Measurements from ENCODE around the gene STX8. TPM values are rescaled to one million over a fixed set of nuclear protein-coding genes. Genes with fewer than 3 reads are reported as not detected.
A peak's percentile ranks its signal among the peaks of the same experiment; 100 is the strongest.

Gene STX8
- total RNA-seq, 1 donor from 2014 or later: 31.2 TPM

- intact Hi-C loops (cut with DNase I): no loop called here
- Histone ChIP-seq H3K27ac (peak overlapping the region; percentile 79), H3K36me3 (no peaks in the 10 kb centered on the region), H3K27me3 (no peaks in the 10 kb centered on the region), H3K9me3 (no peaks in the 10 kb centered on the region), H3K4me3 (no peak overlapping the region), H3K4me1 (peaks cover 52% of the 10 kb centered on the region)
- no peak for TF ChIP-seq POLR2A (IDR thresholded peaks at IDR 0.05)
- TF ChIP-seq CTCF (IDR thresholded peaks at IDR 0.05): no peak
- TF ChIP-seq POLR2AphosphoS5 (IDR thresholded peaks at IDR 0.05; ENCODE audit: insufficient read depth in 1 of 2, low read depth in 1 of 2): no peak
- no peak for DNase-seq (ENCODE audit: extremely low spot score in 2 of 2)
These were observed 345.8 kb downstream of the STX8 start for GRCh38 chr17:9229826-9230201.

DNA sequence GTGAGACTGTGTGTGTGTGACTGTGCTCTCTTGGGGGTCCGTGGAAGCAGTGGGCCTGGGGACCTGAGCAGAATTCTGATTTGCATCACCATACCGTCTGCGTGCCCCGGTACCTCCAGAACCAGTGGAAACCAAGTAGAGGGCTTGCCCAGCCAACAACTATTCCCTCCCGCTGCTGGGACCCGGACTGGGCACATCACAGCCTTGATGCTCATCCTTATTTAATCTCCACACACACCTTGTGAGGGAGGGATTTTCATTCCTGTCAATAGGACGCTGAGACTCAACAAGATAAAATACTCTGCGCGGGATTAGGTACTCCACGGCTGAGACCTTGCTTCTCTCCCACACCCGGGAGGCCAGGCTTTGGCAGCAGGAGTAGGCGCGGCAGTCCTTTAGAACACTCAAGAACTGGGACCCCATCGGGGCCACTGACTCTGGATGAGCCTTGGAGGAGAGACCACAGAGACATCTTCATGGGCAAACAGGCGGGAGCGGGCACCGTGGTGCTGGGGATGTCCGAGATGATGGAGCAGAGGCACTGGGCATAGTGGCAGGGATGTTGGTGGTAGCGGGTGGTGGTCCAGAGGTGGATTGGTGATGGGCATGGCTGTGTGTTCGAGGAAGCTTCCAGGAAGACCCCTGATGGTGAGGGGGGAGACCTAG is 346.3 kb downstream of the STX8 start:
- Histone ChIP-seq H3K4me1 (peaks cover 52% of the 10 kb centered on the region), H3K27ac (peak overlapping the region; percentile 79), H3K27me3 (no peaks in the 10 kb centered on the region), H3K9me3 (no peaks in the 10 kb centered on the region), H3K4me3 (no peak overlapping the region), H3K36me3 (no peaks in the 10 kb centered on the region)
- TF ChIP-seq POLR2AphosphoS5 (IDR thresholded peaks at IDR 0.05; ENCODE audit: insufficient read depth in 1 of 2, low read depth in 1 of 2): no peak
- TF ChIP-seq POLR2A (IDR thresholded peaks at IDR 0.05): no peak
- DNase-seq (ENCODE audit: extremely low spot score in 2 of 2): no peak
- intact Hi-C loops (cut with DNase I): no loop called here

- Histone ChIP-seq H3K9me3 (no peaks in the 10 kb centered on the region), H3K27me3 (no peaks in the 10 kb centered on the region), H3K27ac (peak overlapping the region; percentile 85), H3K4me1 (peaks cover 52% of the 10 kb centered on the region), H3K36me3 (no peaks in the 10 kb centered on the region), H3K4me3 (no peak overlapping the region)
- TF ChIP-seq POLR2AphosphoS5 (IDR thresholded peaks at IDR 0.05; ENCODE audit: insufficient read depth in 1 of 2, low read depth in 1 of 2) (peak; percentile 61 to 78), POLR2A (IDR thresholded peaks at IDR 0.05) (no peak)
- no peak for DNase-seq (ENCODE audit: extremely low spot score in 2 of 2)
- intact Hi-C loops (cut with DNase I): no loop called here
These were observed 347.0 kb downstream of the STX8 start for GRCh38 chr17:9228408-9229159.

GRCh38 chr17:9227819-9228407 is 347.7 kb downstream of the STX8 start:
- H3K36me3 ChIP-seq: no peaks in the 10 kb centered on the region
- H3K27me3 ChIP-seq: no peaks in the 10 kb centered on the region
- intact Hi-C loops (cut with DNase I): no loop called here
- TF ChIP-seq CTCF (IDR thresholded peaks at IDR 0.05) (no peak), POLR2AphosphoS5 (IDR thresholded peaks at IDR 0.05; ENCODE audit: insufficient read depth in 1 of 2, low read depth in 1 of 2) (no peak), POLR2A (IDR thresholded peaks at IDR 0.05) (no peak)
- H3K4me3 ChIP-seq: no peak overlapping the region
- no peak for DNase-seq (ENCODE audit: extremely low spot score in 2 of 2)
- no peaks in the 10 kb centered on the region for H3K9me3 ChIP-seq
- H3K27ac ChIP-seq: peak overlapping the region; percentile 85
- H3K4me1 ChIP-seq: peaks cover 46% of the 10 kb centered on the region

- Histone ChIP-seq H3K36me3 (no peaks in the 10 kb centered on the region), H3K27ac (no peak overlapping the region)
- no peak for DNase-seq (ENCODE audit: extremely low spot score in 2 of 2)
These were observed 348.9 kb downstream of the STX8 start for GRCh38 chr17:9226794-9227135.

More at GRCh38 chr17:9226794-9227135, 348.9 kb downstream of the STX8 start:
- intact Hi-C loops (cut with DNase I): no loop called here
- Histone ChIP-seq H3K4me1 (peaks cover 35% of the 10 kb centered on the region), H3K4me3 (no peak overlapping the region), H3K9me3 (no peaks in the 10 kb centered on the region), H3K27me3 (no peaks in the 10 kb centered on the region)
- TF ChIP-seq CTCF (IDR thresholded peaks at IDR 0.05) (no peak), POLR2A (IDR thresholded peaks at IDR 0.05) (no peak), POLR2AphosphoS5 (IDR thresholded peaks at IDR 0.05; ENCODE audit: insufficient read depth in 1 of 2, low read depth in 1 of 2) (no peak)

All from vagina (tissue), 2 donors.